ENCODE results near the gene HNRNPK. TPM values are rescaled to one million over a fixed set of nuclear protein-coding genes. Genes with fewer than 3 reads are reported as not detected.

Gene HNRNPK
- total RNA-seq, 1 donor from 2014 or later, result 691 TPM

GRCh38 chr9:83975300-83975699 lies 4.7 kb downstream of the HNRNPK start:
- H3K27me3 ChIP-seq (ENCODE audit: control insufficient read depth, insufficient read depth, low read length), result no peaks in the 10 kb centered on the region
- no peak for DNase-seq (ENCODE audit: low read depth)
- H3K4me3 ChIP-seq (ENCODE audit: low read depth, low read length), result no peak overlapping the region
- TF ChIP-seq, protein P1, sequence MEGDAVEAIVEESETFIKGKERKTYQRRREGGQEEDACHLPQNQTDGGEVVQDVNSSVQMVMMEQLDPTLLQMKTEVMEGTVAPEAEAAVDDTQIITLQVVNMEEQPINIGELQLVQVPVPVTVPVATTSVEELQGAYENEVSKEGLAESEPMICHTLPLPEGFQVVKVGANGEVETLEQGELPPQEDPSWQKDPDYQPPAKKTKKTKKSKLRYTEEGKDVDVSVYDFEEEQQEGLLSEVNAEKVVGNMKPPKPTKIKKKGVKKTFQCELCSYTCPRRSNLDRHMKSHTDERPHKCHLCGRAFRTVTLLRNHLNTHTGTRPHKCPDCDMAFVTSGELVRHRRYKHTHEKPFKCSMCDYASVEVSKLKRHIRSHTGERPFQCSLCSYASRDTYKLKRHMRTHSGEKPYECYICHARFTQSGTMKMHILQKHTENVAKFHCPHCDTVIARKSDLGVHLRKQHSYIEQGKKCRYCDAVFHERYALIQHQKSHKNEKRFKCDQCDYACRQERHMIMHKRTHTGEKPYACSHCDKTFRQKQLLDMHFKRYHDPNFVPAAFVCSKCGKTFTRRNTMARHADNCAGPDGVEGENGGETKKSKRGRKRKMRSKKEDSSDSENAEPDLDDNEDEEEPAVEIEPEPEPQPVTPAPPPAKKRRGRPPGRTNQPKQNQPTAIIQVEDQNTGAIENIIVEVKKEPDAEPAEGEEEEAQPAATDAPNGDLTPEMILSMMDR (IDR thresholded peaks at IDR 0.05; ENCODE audit: insufficient read depth, low read length, poor library complexity, severe bottlenecking), result no peak
- peaks cover 2% of the 10 kb centered on the region for H3K36me3 ChIP-seq (ENCODE audit: control insufficient read depth, insufficient read depth, low read length)

- Histone ChIP-seq H3K36me3 (ENCODE audit: control insufficient read depth, insufficient read depth, low read length) (peaks cover 2% of the 10 kb centered on the region), H3K27me3 (ENCODE audit: control insufficient read depth, insufficient read depth, low read length) (no peaks in the 10 kb centered on the region), H3K4me3 (ENCODE audit: low read depth, low read length) (no peak overlapping the region)
- no peak for DNase-seq (ENCODE audit: low read depth)
- TF ChIP-seq, protein P1 (IDR thresholded peaks at IDR 0.05; ENCODE audit: insufficient read depth, low read length, poor library complexity, severe bottlenecking), result no peak
Observed at GRCh38 chr9:83972286-83972685, 7.7 kb downstream of the HNRNPK start.

DNA sequence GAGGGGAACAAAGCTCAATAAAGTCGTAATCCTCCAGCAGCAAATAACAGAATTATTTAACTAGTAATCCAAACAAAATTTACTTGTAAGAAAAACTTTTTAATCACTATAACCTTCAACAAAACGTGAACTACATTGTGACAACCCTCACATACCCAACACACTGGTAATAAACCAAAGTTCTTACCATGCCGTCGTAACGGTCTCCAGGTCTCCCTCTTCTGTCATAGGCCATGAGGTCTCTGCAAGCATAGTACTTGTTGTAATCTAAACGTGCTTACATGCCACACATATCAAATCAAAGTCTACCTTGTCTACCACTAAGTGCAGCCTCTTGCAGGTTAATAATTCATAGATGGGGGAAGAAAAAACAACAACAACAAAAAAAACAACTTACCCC lies 8.5 kb downstream of the HNRNPK start:
- Histone ChIP-seq H3K36me3 (ENCODE audit: control insufficient read depth, insufficient read depth, low read length) (peaks cover 2% of the 10 kb centered on the region), H3K27me3 (ENCODE audit: control insufficient read depth, insufficient read depth, low read length) (no peaks in the 10 kb centered on the region), H3K4me3 (ENCODE audit: low read depth, low read length) (no peak overlapping the region)
- TF ChIP-seq, protein P1 (IDR thresholded peaks at IDR 0.05; ENCODE audit: insufficient read depth, low read length, poor library complexity, severe bottlenecking), result no peak
- DNase-seq (ENCODE audit: low read depth), result no peak

DNA sequence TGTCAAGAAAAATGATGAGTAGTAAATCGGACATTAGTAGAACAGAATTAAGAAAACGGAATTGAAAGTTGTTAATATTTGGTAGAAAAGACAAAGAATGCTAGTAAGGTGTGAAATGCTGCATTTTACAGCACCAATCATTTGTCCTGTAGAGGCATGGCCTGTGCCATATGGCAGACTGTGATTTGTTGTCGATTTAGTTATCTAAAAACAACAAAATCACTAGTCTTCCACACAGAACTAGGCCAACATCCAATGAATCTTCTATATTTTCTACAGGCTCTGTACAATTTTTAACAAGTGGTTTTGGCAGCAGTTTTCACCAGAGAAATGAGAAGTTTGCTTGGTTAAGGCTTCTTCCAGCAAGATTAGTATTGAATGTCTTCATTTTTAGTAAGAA lies 10.4 kb downstream of the HNRNPK start:
- TF ChIP-seq, protein P1 (IDR thresholded peaks at IDR 0.05; ENCODE audit: insufficient read depth, low read length, poor library complexity, severe bottlenecking), result no peak
- no peaks in the 10 kb centered on the region for H3K36me3 ChIP-seq (ENCODE audit: control insufficient read depth, insufficient read depth, low read length)
- no peaks in the 10 kb centered on the region for H3K27me3 ChIP-seq (ENCODE audit: control insufficient read depth, insufficient read depth, low read length)
- no peak for DNase-seq (ENCODE audit: low read depth)
- no peak overlapping the region for H3K4me3 ChIP-seq (ENCODE audit: low read depth, low read length)

DNA sequence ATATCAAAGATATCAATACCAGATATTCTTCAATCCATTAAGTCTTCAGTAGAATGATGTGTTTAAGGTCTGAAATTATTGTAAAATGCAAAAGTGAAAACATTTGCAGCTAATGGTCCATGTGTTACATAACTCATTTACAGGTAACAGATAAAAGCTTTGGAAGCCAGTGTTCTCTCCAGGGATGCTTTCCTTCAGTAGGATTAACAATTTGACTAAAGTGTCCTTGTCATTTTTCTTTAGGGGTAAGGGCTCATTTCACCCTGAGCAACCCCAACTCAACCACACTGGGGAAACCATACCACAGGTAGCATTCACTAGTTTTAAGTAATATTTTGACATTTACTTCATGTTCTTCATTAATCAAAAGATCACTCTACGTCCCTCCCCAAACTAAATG lies 12.9 kb downstream of the HNRNPK start:
- TF ChIP-seq, protein P1 (IDR thresholded peaks at IDR 0.05; ENCODE audit: insufficient read depth, low read length, poor library complexity, severe bottlenecking), result no peak
- no peaks in the 10 kb centered on the region for H3K36me3 ChIP-seq (ENCODE audit: control insufficient read depth, insufficient read depth, low read length)

GRCh38 chr9:83966209-83966582 lies 13.8 kb downstream of the HNRNPK start:
- Histone ChIP-seq H3K27me3 (ENCODE audit: control insufficient read depth, insufficient read depth, low read length) (no peaks in the 10 kb centered on the region), H3K36me3 (ENCODE audit: control insufficient read depth, insufficient read depth, low read length) (no peaks in the 10 kb centered on the region), H3K4me3 (ENCODE audit: low read depth, low read length) (no peak overlapping the region)
- TF ChIP-seq, protein P1 (IDR thresholded peaks at IDR 0.05; ENCODE audit: insufficient read depth, low read length, poor library complexity, severe bottlenecking), result no peak
- no peak for DNase-seq (ENCODE audit: low read depth)

More for the DNA sequence above, 12.9 kb downstream of the HNRNPK start:
- Histone ChIP-seq H3K4me3 (ENCODE audit: low read depth, low read length) (no peak overlapping the region), H3K27me3 (ENCODE audit: control insufficient read depth, insufficient read depth, low read length) (no peaks in the 10 kb centered on the region)
- DNase-seq (ENCODE audit: low read depth), result no peak
